CD14-positive monocyte (primary cell): ENCODE data around the gene PNPLA7. TPM values are rescaled to one million over a fixed set of nuclear protein-coding genes. Genes with fewer than 3 reads are reported as not detected.

ENCODE experiments used
- DNase-seq, 3 donors: peaks; one replicate each; pipeline ENCODE4 v3.0.0-alpha.2; 2011 to 2022
- H2AFZ ChIP-seq: 2 replicates; pipeline ENCODE4 v1.6.0; 2012; ENCODE audit warnings: mild to moderate bottlenecking, low read depth, low read length, inconsistent platforms; ENCODE audit not compliant: insufficient read depth, poor library complexity, severe bottlenecking
- H3K27ac ChIP-seq, 2 donors: 1 replicate in 1 of 2; 2 replicates in 1 of 2; pipeline ENCODE4 v1.5.1; 2012 to 2013; ENCODE audit warnings: low read length in 2 of 2, control low read depth in 1 of 2, inconsistent platforms in 1 of 2, low read depth in 1 of 2, mild to moderate bottlenecking in 1 of 2
- H3K27me3 ChIP-seq, 2 donors: one replicate each; pipeline versions ENCODE4 v1.6.0 to v1.6.1; 2011 to 2013; ENCODE audit warnings: low read length in 2 of 2; ENCODE audit not compliant: control insufficient read depth in 2 of 2, insufficient read depth in 2 of 2
- H3K36me3 ChIP-seq, 2 donors: replicated peaks in 1 of 2; 1 replicate in 1 of 2; 2 replicates in 1 of 2; pipeline versions ENCODE4 v1.5.1 to v1.6.1; 2012 to 2013; ENCODE audit warnings: low read length in 2 of 2, control low read depth in 1 of 2, inconsistent platforms in 1 of 2, mild to moderate bottlenecking in 1 of 2; ENCODE audit not compliant: insufficient read depth in 2 of 2, control insufficient read depth in 1 of 2
- H3K4me1 ChIP-seq, 2 donors: 1 replicate in 1 of 2; 2 replicates in 1 of 2; pipeline versions ENCODE4 v1.5.1 to v1.6.1; 2012 to 2013; ENCODE audit warnings: low read length in 2 of 2, control low read depth in 1 of 2, inconsistent platforms in 1 of 2, mild to moderate bottlenecking in 1 of 2, moderate library complexity in 1 of 2; ENCODE audit not compliant: insufficient read depth in 2 of 2, control insufficient read depth in 1 of 2
- H3K4me2 ChIP-seq: replicated peaks from 2 replicates; pipeline ENCODE3; 2012; ENCODE audit warnings: low read length, moderate library complexity, mild to moderate bottlenecking; ENCODE audit not compliant: poor library complexity, severe bottlenecking; ENCODE audit errors: extremely low read depth
- H3K4me3 ChIP-seq, 3 experiments: fragments of 200-600 bp in 1 of 3; sonication (generic) in 1 of 3; replicated peaks in 1 of 3; 1 replicate in 2 of 3; 2 replicates in 1 of 3; pipeline ENCODE4 v1.5.1; 2011 to 2013; ENCODE audit warnings: low read length in 3 of 3, mild to moderate bottlenecking in 3 of 3, control low read depth in 2 of 3, low read depth in 2 of 3, inconsistent platforms in 1 of 3, moderate library complexity in 1 of 3
- H3K79me2 ChIP-seq: 2 replicates; pipeline ENCODE4 v1.6.0; 2012; ENCODE audit warnings: mild to moderate bottlenecking, control low read depth, inconsistent platforms, low read length, moderate library complexity; ENCODE audit not compliant: insufficient read depth
- H3K9ac ChIP-seq: 2 replicates; pipeline ENCODE4 v1.6.0; 2017; ENCODE audit warnings: low read length, mild to moderate bottlenecking; ENCODE audit not compliant: insufficient read depth, poor library complexity, severe bottlenecking
- H3K9me3 ChIP-seq, 2 donors: replicated peaks in 1 of 2; 1 replicate in 1 of 2; 2 replicates in 1 of 2; pipeline versions ENCODE4 v1.5.1 to v1.6.1; 2012 to 2013; ENCODE audit warnings: low read length in 2 of 2, control low read depth in 1 of 2; ENCODE audit not compliant: control insufficient read depth in 1 of 2, insufficient read depth in 1 of 2
- H4K20me1 ChIP-seq: 2 replicates; pipeline ENCODE4 v1.6.0; 2012; ENCODE audit warnings: mild to moderate bottlenecking, low read length, control low read depth, moderate library complexity; ENCODE audit not compliant: insufficient read depth
- H3K27ac Mint-ChIP-seq, 7 donors: one replicate each; pipeline ENCODE4 v1.8.0; 2020; ENCODE audit warnings: mild to moderate bottlenecking in 7 of 7, mixed read lengths in 7 of 7, moderate library complexity in 6 of 7, inconsistent platforms in 2 of 7
- H3K27me3 Mint-ChIP-seq, 3 donors: one replicate each; pipeline ENCODE4 v1.8.0; 2021 to 2022; ENCODE audit warnings: low read depth in 3 of 3, mild to moderate bottlenecking in 3 of 3, mixed read lengths in 3 of 3, moderate library complexity in 3 of 3, inconsistent platforms in 1 of 3
- H3K36me3 Mint-ChIP-seq, 2 donors: one replicate each; pipeline ENCODE4 v1.8.0; 2020; ENCODE audit warnings: mixed read lengths in 2 of 2, inconsistent platforms in 1 of 2, mild to moderate bottlenecking in 1 of 2
- H3K4me1 Mint-ChIP-seq: one replicate; pipeline ENCODE4 v1.8.0; 2020; ENCODE audit warnings: mild to moderate bottlenecking, mixed read lengths
- H3K4me3 Mint-ChIP-seq, 2 donors: one replicate each; pipeline ENCODE4 v1.8.0; 2020; ENCODE audit warnings: mild to moderate bottlenecking in 2 of 2, mixed read lengths in 2 of 2, moderate library complexity in 1 of 2
- H3K9me3 Mint-ChIP-seq, 7 donors: one replicate each; pipeline ENCODE4 v1.8.0; 2020 to 2022; ENCODE audit warnings: mixed read lengths in 7 of 7, mild to moderate bottlenecking in 6 of 7, moderate library complexity in 6 of 7, inconsistent platforms in 2 of 7
- CTCF ChIP-seq: fragments of 200-600 bp; IDR thresholded peaks from one replicate; pipeline ENCODE4 v1.8.0; 2022; ENCODE audit warnings: antibody characterized with exemption, mild to moderate bottlenecking
- WGBS: methylation state at CpG from one replicate; pipeline ENCODE4 v1.1.5; 2013; ENCODE audit warnings: missing lambda C conversion rate; ENCODE audit not compliant: insufficient coverage; 5-methylcytosine and 5-hydroxymethylcytosine counted together
- intact Hi-C, 2 donors: fragments of 100-400 bp; cut with micrococcal nuclease; formaldehyde crosslinking; loops; one replicate each; pipeline versions ENCODE4 v1.15.0 to v1.15.1; 2023
- polyA plus RNA-seq, 3 donors: library from polyadenylated mRNA; depleted of rRNA in 1 of 3; unstranded in 2 of 3; stranded (reverse) in 1 of 3; fragments of 300-500 nt in 2 of 3; fragments of >200 nt in 1 of 3; fragmentation: Illumina TruSeq in 2 of 3; gene quantifications; 1 replicate in 2 of 3; 2 replicates in 1 of 3; pipeline ENCODE4 v1.2.3, GENCODE V29; 2012 to 2021

Gene PNPLA7
- polyA plus RNA-seq, 3 donors = 0.10 to 1.1 (median 0.14) TPM

DNA sequence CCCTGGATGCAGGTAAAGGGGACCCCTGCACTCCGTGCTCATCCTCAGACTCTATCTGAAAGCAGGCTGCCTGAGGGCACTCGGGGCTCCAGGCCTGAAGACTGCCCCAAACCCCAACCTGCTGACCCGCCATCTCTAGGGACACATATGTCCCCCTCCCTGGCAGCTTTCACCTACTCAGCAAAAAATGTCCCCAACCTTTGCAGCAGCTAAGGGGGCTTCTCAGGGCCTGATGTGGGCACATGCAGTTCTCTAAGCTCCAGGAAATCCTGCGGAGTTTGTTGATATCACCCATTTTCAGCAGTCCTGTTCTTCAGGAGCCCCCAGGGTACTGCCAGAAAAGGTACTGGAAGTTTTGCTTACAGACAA is 30.7 kb upstream of the PNPLA7 start:
- WGBS = 100% methylated on average over 4 of the region's 4 CpGs
- H3K9me3 Mint-ChIP-seq = no peaks in the 10 kb centered on the region
- DNase-seq = no peak
- Histone ChIP-seq H3K36me3 (peaks cover 15 to 34% of the 10 kb centered on the region in 2 donors), H3K4me3 (no peak overlapping the region), H2AFZ (no peak overlapping the region), H4K20me1 (peaks cover 15% of the 10 kb centered on the region), H3K27me3 (no peaks in the 10 kb centered on the region), H3K4me1 (peaks cover 17 to 30% of the 10 kb centered on the region in 2 donors), H3K79me2 (peaks cover 24% of the 10 kb centered on the region), H3K4me2 (no peak overlapping the region), H3K9me3 (no peaks in the 10 kb centered on the region), H3K9ac (no peak overlapping the region), H3K27ac (no peak overlapping the region)
- H3K27ac Mint-ChIP-seq = no peak overlapping the region
- no peak overlapping the region for H3K4me3 Mint-ChIP-seq
- TF ChIP-seq CTCF = no peak
- intact Hi-C loops = no loop called here
- peaks cover 31 to 41% of the 10 kb centered on the region in 2 donors for H3K36me3 Mint-ChIP-seq
- H3K27me3 Mint-ChIP-seq = peaks cover 0 to 2% (median 0%) of the 10 kb centered on the region in 3 donors
- peaks cover 23% of the 10 kb centered on the region for H3K4me1 Mint-ChIP-seq

GRCh38 chr9:137580209-137580953 is 30.2 kb upstream of the PNPLA7 start:
- DNase-seq = no peak
- WGBS = 82% methylated on average over 19 of the region's 23 CpGs
- H3K27me3 Mint-ChIP-seq = peaks cover 0 to 2% (median 0%) of the 10 kb centered on the region in 3 donors
- Histone ChIP-seq H3K9ac (no peak overlapping the region), H3K4me1 (peaks cover 17 to 31% of the 10 kb centered on the region in 2 donors), H3K4me3 (no peak overlapping the region), H3K4me2 (no peak overlapping the region), H2AFZ (no peak overlapping the region), H3K27me3 (no peaks in the 10 kb centered on the region), H3K27ac (no peak overlapping the region), H3K79me2 (peaks cover 30% of the 10 kb centered on the region), H3K36me3 (peaks cover 15 to 34% of the 10 kb centered on the region in 2 donors), H4K20me1 (peaks cover 21% of the 10 kb centered on the region), H3K9me3 (no peaks in the 10 kb centered on the region)
- no peaks in the 10 kb centered on the region for H3K9me3 Mint-ChIP-seq
- H3K27ac Mint-ChIP-seq = no peak overlapping the region
- H3K36me3 Mint-ChIP-seq = peaks cover 34 to 41% of the 10 kb centered on the region in 2 donors
- TF ChIP-seq CTCF = no peak
- no peak overlapping the region for H3K4me3 Mint-ChIP-seq
- peaks cover 29% of the 10 kb centered on the region for H3K4me1 Mint-ChIP-seq
- intact Hi-C loops = no loop called here
